Activated CD4-positive, alpha-beta T cell treated with anti-CD3 and anti-CD28 coated beads, Interleukin-2, amount 50 U/mL, for 24 hours (primary cell): ENCODE results near the gene BICC1.

Experiments
- DNase-seq, 2 donors: peaks; one replicate each; pipeline ENCODE4 v3.0.0-alpha.2; 2020; ENCODE audit warnings: low read depth in 1 of 2, low spot score in 1 of 2

Gene BICC1

DNA sequence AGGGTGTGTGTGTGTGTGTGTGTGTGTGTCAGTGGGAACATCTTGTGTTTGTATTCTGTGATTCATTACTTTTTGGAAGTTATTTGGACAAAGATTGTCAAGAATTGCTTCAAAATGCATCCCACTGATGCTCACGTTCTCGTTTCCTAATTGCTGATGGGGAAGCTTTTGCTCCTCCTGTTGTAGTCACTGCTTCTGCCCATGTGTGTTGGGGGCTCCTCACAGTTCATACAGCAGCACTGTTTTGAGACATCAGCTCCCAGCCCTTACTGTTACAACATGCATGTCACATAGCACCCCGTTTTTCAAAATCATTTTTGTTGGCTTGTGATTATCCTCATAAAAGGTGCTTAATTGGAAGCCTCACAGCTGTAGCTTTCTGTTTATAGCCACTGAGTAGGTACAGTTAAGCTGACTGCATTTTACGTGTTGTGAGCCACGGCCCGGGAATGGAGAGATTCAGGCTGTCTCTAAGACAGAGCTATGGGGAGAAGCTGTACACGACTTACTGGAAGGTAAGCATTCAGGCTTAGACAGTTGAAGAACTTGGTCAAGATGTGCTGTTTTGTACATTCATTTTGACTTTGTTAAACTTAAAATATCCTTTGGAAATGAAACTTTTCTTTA, 87.4 kb downstream of the BICC1 start:
- no peak for DNase-seq

DNA sequence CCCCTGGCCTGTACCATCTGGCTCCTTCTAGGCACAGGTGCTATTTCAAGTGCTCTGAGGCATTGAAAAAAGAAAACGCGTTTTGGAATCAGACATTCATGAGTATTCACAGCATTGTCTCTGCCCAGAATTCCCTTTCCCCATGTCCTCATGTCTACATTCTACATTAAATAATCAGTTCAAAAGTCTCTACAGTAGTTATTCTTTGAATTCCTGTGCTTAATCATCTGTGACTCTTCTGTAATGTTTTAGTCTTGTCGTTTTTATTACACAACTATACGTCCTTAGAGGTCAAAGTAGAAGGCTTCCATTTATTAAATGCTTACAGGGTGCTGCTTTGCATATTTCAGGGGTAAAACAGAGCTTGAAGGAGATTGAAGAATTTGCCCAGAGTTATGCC, 95.7 kb downstream of the BICC1 start:
- DNase-seq, result no peak

DNA sequence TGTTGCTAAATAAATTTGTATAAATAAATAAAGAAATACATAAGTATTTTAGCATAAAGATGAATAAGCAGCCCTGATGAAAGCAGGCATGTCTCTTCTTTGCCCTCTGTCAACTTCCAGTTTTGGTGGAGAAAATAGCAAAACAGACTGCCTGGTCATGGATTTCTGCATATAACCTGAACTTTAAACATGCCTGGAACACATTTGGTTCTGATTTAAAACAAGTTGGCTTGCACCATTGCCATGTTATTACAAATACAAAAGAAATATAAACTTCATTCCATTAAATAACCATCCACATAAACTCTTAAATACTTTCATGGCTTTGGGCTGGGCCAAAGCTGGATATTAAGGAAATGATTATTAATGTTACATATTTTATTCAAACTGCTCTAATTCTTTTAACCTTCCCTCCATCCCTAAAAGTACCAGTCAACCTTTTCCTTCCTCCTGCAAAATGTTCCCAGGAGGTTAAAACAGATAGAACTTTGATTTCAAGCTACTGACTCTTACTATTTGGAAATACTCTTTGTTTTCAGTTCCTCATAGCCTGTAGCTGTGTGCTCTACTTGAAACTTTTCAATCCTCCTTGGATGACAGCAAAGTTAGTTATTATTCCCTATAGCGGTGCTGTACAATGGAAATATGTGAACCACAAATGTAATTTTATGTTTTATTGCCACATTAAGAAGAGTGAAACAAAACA, 96.3 kb downstream of the BICC1 start:
- DNase-seq, result no peak

DNA sequence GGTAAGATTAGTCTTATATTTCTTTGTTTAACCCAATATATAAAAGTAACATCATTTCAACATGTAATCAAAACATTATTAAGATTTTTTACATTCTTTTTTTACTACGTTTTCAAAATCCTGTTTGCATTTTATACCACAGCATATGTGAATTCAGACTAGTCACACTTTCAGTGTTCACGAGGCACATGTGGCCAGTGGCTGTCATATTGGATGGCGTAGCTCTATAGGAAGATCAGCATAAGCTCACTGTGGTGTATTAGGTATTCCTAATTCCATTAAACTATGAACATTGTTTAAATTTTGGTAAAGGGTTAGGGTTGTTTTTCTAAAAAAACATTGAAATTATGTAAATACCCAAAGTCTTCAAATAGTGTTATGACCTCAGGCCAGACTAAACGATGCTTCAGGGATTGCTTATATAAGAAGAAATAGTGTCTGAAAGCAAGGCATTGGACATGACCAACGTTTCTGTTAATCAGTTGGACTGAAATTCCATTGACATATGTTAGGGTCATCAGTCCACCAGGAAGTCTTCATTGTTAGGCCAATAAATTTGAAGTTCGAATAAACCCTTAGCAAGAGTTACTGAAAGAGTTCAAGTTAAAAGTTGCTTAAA, 97.0 kb downstream of the BICC1 start:
- no peak for DNase-seq

DNA sequence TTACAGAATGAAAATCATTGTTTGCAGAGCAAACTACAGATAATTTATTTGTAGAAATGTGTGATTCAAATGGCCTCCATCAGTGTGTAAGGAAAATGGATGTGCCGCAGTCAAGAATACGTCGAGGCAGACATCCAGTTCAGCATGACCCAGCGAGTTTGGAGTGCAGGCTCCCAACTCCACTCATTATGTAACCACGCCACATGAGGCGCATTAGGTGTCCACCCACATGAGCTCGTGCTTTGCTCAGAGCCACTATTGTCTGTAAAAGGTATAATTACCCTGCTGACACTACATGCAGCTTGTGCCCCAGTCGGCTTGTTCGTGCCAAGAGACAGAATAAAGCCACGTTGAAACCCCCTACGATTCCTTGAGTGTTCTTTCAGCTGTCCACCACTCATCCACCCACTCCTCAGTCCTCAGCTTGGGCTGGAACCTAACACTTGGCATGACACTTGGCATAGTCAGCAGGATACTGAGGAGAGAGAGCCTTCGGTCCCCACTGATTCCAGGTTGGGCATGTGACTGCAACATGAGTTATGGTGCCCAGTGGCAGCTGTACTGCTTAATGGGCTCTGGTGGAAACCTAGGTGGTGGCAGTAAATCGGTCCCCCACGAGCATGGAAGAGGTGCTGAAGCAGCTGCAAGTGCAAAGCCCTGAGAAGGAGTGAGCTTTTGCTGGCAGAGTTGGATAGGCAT, 102.7 kb downstream of the BICC1 start:
- no peak for DNase-seq

DNA sequence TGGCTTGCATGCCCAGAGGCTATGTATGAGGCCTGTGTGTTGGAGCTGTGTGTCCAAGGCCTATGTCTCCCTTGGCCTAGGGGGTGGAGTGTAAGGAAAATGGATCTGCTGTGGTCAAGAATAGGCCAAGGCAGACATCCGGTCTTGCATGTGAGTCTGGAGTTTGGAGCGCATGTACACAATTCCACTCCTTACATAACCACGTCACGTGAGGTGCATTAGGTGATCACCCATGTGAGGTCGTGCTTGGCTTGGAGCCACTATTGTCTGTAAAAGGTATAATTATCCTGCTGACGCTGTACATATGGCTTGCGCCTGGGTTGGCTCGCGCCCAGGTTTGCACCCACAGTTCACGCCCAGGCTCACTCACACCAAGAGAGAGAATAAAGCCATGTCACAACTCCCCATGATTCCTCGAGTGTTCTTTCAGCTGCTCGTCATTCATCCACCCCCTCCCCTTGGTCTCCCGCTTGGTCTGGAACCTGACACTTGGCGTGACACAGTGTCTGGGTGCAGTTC, 105.5 kb downstream of the BICC1 start:
- DNase-seq, result no peak

DNA sequence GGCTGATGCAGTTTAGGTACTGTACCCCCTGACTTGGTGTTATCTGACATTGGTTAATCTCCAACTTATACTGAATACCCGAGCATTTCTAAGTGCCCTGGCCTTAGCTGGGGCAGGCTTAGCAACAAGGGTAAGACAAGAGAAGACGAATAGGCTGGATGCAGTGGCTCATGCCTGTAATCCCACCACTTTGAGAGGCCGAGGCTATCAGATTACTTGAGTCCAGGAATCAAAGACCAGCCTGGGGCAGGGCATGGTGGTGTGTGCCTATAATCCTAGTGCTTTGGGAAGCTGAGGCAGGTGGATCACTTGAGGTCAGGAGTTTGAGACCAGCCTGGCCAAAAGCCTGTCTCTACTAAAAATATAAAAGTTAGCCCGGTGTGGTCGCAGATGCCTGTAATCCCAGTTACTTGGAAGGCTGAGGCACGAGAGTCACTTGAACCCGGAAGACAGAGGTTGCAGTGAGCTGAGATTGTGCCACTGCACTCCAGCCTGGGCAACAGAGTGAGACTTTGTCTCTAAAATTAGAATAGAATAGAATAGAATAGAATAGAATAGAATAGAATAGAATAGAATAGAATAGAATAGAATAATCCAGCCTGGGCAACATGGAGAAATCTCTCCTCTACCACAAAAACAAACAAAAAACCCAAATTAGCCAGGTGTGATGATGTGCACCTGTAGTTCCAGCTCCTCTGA, 108.9 kb downstream of the BICC1 start:
- no peak for DNase-seq

DNA sequence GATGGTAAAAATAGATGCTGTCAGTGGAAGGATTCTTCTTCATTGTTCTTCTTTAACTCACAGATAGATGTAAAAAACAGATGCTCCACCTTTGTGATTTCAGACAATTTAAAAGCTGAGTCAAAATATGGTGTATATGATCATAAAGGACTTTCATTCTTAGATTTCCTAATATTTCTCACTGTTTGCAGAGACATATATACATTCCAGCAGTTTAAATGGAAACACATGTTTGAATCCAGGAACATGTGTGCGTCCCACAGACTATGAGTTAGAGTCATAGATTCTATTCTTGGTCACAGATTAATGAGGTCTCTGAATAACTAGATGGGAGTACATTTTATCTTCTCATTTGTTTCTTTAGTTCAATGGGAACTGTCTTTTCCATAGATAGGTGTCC, 109.6 kb downstream of the BICC1 start:
- DNase-seq, result no peak

DNA sequence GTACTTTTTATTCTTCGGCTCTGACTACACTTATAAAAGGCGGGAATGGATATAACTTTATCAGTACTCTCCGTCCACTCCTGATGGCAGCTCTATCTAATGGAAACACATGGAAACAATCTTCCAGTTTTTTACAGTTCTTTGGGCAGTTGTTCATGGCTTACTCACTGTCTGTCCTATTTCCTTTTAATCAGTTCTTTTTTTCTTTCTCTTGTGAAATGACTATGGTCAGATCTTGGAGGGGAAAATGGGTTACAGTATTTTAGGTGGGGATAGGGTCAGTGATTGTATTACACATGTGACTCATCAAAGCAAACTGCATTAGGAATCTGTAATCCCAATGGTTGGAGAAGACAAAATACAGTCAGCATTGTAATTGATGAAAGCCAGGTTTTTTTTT, 112.4 kb downstream of the BICC1 start:
- DNase-seq, result no peak

DNA sequence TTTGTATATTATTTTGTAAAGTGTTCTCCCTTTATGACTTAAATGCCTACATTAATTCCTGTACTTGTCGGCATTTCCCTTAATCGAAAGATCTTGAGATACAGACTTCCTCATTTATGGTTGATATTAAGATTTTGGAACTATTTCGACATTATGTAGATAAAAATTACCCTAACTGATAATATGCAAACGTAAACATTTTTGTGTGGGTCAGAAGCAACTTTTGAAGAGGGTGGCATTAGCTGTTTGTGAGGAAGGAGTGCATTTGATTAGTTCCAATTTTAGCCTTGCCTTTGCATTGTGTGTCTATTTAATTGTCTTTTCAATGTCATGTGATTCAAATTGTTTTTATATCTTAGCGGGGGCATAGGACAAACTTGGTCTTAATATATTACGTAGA, 114.7 kb downstream of the BICC1 start:
- DNase-seq, result no peak

DNA sequence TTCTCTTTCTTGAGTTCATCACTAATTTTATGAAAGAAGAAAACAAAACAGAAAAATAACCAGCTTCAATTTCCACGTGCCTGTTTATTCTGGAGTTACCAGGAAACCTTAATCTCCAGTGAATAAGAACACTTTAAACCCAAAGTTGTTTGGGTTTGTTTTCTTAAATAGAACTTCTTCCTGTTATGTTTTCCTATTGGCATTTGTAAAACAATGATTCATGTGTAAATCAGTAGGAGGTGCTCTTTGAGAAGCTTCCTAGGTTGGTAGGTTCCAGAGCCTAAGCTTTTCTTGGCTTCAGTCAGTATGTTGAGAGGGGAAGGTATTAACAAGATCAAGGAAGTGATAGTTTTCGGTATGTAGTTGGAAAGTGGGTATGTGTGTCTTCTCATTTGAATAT, 119.0 kb downstream of the BICC1 start:
- no peak for DNase-seq

DNA sequence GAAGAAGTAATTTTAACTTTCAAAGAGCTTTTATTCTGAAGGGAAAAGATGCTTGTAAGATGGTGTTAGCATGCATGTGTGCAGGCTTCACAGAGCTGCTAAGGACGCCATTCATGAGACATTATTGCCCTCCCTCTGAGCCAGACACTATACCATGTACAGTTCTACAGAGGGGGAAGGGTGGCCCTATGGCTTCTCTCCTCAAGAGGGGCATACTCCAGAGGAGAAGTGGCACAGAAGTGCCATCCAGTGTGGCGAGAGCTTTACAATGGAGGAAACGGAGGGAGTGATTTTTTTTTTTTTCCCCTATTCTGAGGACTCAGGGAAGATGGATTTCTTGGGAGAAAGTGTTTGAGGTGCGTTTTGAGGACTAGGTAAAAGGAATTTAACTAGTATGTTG, 119.5 kb downstream of the BICC1 start:
- no peak for DNase-seq

DNA sequence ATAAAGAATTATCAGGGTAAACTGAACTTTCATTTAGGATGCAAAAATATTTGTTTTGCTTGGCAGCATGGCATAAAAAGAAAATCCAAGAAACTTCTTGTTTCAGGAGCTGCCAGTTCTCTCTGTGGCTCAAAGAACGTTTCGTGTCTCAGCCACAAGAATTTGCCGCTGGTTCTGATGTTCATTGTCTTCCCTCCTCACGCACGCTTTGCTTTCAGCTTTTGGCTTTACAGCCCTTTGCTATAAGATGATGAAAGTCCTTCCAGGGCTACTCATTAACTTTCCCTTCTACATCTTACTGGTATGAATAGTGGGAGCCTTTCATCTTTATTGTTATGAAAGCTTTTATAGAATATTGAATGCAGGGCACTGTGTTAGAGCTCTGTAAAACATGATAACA, 124.7 kb downstream of the BICC1 start:
- DNase-seq, result no peak

DNA sequence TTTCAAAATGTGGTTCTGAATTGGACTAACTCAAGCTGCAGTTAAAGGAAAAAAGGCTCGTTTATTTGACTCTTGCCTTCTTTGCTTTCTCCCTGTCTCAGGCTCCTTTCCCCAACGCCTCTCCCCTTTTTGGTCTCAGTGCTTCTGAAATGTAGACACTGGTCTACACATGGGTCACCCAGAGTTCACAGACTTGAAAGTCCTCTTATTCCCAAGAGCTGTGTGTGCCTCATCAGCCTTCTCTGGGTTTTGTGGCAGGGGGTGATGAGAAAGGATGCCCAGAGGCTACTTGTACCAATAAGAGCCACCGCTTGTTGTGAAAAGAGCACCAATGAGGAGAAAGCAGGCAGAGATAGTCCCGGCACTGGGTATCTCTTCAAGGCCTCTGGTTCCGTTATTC, 125.7 kb downstream of the BICC1 start:
- DNase-seq, result no peak

DNA sequence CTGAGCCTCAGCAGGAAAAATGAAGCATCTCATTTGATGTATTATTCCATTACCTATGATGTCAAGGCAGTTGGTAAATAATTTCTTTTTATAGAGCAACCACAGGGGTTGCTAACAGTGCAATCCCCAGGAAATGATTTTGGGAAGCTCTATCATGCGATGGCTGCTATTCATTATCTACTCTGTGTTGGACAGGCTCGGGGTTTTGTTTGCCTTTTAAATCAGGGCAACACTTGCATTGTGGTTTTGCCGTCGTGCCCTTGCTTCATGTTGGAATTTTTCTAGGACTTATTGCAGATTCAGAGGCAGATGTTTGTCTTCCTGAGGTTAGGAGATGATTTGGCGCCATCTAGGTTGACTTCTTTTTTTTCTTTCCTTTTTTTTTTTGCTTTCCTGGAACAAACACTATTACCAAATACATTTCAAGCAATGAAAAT, 128.4 kb downstream of the BICC1 start:
- DNase-seq, result no peak

DNA sequence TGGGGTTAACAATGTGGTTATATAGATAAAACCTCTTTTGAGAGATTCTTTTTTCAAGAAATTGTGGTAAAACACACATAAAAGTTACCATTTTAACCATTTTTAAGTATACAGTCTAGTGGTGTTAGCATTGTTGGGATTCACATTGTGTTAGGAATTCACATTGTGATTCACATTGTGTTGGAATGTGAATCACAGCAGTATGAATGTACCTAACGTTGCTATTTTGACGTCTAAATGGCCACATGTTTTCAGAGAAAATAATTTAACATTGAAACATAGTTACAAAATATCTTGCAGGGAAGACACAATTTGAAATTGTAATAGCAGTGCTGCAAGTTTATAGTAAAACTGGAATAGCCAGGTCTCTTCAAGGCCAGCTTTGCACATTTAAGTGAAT, 129.0 kb downstream of the BICC1 start:
- DNase-seq, result no peak

DNA sequence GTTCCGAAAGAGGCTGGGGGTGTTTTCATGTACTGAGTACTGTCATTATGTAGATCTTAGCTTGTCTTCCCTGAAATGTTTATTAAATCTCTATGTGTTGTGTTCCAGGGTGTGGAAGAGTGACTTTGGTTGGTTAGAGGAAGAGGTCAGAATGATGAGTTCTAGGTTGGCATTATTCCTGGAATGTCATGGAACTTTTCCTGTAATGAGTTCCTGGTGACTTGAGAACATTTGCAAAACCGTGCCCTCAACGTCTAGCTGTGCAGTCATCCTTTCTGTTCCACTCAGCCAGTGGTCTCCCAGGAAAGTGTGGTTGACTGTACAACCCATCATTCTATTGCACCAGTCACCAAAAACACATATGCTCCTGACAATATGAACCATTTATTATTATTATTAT, 129.6 kb downstream of the BICC1 start:
- no peak for DNase-seq

DNA sequence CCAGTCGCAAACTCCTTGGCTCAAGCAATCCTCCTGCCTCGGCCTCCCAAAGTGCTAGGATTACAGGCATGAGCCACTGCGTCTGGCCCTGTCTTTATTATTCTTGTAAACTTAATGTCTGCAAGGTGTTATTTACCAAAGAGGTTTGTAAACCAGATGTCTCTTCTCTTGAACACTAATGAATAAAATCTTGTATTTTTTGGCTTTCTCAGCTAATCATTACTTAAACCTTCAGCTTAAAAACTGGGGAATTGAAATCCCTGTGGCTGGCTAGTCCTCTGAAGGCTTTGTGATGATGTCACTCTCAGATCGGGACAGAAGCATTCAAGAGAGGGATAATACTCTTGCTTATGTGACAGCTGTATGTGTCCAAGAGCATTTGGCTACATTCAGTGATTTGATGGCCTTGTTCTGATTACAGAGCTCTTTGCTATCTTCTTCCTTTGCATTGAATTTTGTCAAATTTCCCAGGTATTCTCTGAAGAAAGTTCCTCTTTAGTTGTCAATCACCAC, 130.3 kb downstream of the BICC1 start:
- no peak for DNase-seq

DNA sequence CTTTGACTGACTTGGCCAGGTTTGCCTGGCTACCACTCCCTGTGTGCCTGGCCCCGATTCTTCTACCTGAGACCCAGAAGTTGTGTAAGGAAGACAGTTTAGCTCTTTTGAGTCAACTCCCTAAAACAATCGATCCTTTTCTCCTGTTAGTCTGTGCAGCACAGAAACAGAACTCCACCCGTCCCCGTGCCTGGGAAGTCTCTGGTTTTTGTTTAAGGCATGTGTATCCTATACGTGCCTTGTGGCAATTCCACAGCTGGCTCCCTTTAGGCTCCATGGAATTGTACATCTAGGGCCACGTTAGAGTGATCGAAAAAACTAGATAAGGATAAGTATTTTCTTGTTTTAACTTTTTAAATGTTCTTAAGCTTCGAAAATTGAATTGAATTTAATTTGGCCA, 131.6 kb downstream of the BICC1 start:
- no peak for DNase-seq

DNA sequence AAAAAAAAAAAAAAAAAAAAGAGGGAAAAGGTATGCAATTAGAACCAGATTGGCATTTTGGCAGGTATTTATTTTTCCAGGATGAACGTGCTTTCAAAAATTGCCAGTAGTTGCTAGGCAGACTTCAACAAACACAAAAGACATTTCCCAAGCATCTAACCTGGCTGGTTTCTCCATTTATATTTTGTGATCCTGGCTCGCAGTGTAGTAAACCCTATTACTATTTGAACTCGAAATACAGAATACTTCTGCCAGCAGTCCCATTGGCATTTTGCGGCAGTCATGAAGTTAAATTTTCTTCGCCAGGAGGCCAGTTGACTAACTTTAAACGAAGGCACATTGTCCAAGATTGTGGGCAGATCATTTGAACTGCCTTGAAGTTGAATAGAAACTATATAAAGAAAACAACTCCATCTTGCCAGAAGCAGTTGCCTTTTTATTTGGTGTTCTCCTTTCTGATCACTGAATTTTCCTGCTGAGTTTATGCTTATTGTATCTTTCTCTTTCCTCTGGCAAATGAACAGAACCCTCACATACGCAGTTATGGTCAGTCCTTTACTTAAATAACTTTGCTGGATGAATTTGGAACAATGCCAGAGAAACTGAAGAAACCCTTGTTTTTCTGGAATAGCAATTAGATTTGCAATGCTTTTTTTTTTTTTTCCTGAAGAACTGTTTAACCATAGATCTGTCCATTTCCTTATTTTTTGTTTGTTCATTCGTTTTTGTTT, 132.9 kb downstream of the BICC1 start:
- no peak for DNase-seq
